OCI-LY3 (cell line): ENCODE data around the gene WTIP.

Source experiments
- EZH2phosphoT487 ChIP-seq: fragments of 200-600 bp; shearing (Covaris generic); IDR thresholded peaks from 2 replicates; pipeline ENCODE4 v1.6.1; 2018; ENCODE audit warnings: antibody characterized with exemption, mixed run types, low read depth
- TF ChIP-seq, protein P1 (sequence below): fragments of 200-600, 300-600 bp; sonication (generic); IDR thresholded peaks from 2 replicates; pipeline ENCODE4 v1.5.1; 2014; ENCODE audit warnings: antibody characterized with exemption, low read length, low read depth

DNA sequence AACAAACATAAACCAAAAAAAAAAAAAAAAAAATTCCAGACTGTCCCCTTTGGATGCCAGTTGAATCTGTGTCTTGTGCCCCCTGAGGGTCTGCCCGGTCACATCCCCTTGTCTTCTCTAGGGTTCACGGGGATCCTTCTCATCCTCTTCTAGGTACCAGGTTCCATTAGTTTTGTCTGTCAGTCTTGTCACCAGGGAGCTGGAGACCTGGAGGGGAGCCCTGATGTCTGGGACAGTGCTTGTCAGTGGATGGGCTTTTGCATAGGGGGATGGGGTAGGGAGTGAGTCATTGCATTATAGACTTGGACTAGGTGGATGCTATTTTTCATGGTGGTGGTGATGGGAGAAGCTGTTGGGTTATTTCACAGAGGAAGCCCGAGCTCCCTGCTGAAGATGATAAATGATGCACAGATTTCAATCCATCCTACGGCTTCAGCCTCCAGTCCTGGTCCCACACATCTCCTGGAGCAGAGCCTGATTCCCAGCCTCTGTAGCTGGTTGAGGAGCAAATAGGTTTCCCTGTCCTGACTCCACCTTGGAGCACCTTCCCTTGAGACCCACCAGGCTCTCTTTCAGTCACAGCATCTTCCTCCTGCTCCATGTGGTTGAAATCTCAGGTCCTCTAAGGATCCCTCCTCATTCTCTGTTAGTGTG lies 26.0 kb downstream of the WTIP start:
- TF ChIP-seq, protein P1, sequence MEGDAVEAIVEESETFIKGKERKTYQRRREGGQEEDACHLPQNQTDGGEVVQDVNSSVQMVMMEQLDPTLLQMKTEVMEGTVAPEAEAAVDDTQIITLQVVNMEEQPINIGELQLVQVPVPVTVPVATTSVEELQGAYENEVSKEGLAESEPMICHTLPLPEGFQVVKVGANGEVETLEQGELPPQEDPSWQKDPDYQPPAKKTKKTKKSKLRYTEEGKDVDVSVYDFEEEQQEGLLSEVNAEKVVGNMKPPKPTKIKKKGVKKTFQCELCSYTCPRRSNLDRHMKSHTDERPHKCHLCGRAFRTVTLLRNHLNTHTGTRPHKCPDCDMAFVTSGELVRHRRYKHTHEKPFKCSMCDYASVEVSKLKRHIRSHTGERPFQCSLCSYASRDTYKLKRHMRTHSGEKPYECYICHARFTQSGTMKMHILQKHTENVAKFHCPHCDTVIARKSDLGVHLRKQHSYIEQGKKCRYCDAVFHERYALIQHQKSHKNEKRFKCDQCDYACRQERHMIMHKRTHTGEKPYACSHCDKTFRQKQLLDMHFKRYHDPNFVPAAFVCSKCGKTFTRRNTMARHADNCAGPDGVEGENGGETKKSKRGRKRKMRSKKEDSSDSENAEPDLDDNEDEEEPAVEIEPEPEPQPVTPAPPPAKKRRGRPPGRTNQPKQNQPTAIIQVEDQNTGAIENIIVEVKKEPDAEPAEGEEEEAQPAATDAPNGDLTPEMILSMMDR, result no peak
- TF ChIP-seq EZH2phosphoT487, result no peak
